Effector memory CD8-positive, alpha-beta T cell (primary cell): Measurements from ENCODE around the gene FAIM2.

Source experiments
- ATAC-seq: fragments of 150-1000 bp; cut with Tn5 transposase; replicated peaks from 2 replicates; pipeline ENCODE4 v1.10.0; 2021; ENCODE audit warnings: mild to moderate bottlenecking, moderate library complexity
- DNase-seq, 3 experiments: peaks; one replicate each; pipeline ENCODE4 v3.0.0; 2021
- H3K27ac Mint-ChIP-seq, 2 donors: one replicate each; pipeline ENCODE4 v1.8.0; 2022; ENCODE audit warnings: mild to moderate bottlenecking in 2 of 2, mixed read lengths in 2 of 2, moderate library complexity in 2 of 2
- H3K27me3 Mint-ChIP-seq, 2 donors: one replicate each; pipeline ENCODE4 v1.8.0; 2022; ENCODE audit warnings: mixed read lengths in 2 of 2
- H3K36me3 Mint-ChIP-seq: one replicate; pipeline ENCODE4 v1.8.0; 2022; ENCODE audit warnings: mild to moderate bottlenecking, moderate library complexity, mixed read lengths; ENCODE audit not compliant: insufficient read depth
- H3K4me1 Mint-ChIP-seq, 2 donors: one replicate each; pipeline ENCODE4 v1.8.0; 2022; ENCODE audit warnings: low read depth in 2 of 2, mixed read lengths in 2 of 2
- H3K4me3 Mint-ChIP-seq, 2 donors: one replicate each; pipeline ENCODE4 v1.8.0; 2022; ENCODE audit warnings: mild to moderate bottlenecking in 2 of 2, mixed read lengths in 2 of 2, moderate library complexity in 2 of 2
- H3K9me3 Mint-ChIP-seq, 2 donors: one replicate each; pipeline ENCODE4 v1.8.0; 2022; ENCODE audit warnings: mixed read lengths in 2 of 2
- total RNA-seq, 9 experiments: gene quantifications; one replicate each; lab custom pipeline; 2026; lab: John Stamatoyannopoulos, UW

Gene FAIM2
- total RNA-seq: 0 to 0.20 (median 0) reads per million in 9 experiments

DNA sequence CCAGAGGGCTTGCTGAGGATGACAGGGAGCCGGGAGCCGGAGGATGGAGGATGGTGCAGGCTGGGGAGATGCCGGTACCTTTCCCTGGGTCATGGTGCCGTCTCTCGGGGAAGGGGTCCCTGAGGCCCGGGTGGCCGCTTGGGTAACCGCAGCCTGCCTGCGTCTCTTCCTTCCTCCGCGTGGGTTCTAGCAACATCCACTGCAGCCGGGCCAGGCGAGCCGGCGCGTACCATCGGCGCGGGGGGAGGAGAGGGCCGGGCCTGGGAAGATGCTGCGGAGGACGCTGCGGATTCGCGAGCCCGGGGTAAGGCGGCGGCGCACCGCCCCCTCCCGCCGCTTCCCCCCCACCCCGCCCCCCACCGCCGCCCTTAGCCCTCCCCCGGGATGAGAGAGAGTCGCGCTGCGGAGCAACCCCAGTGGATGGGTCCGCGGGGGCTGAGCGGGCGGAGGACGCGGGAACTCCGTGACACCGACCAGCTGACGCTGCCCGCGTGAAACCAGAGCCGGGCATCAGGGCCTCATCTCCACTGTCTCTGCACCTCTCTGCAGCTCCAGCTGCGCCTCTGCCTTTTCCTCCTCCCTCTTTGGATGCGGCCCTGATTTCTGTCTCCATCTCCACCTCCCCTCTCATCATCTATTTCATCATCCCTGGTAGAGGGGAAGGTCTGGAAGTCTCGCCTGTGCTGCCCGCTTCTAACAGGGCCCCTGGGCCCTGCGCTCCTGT is at the start of gene FAIM2:
FAIM2 (minus strand) TSS at position 201 of the 724 bp plus-strand sequence; CDS start at position 93, 108 bp downstream.
- Mint-ChIP-seq H3K27me3 (peaks cover 0 to 56% of the 10 kb centered on the region in 2 donors), H3K4me1 (peaks cover 11 to 13% of the 10 kb centered on the region in 2 donors), H3K4me3 (peak within 1 kb of the TSS; percentile 83 to 85), H3K27ac (peak within 1 kb of the TSS; percentile 56 to 70), H3K9me3 (no peaks in the 10 kb centered on the region), H3K36me3 (no peaks in the 10 kb centered on the region)
- peak; percentile 20 to 37 (median 21) for DNase-seq
- ATAC-seq: peak; percentile 91

DNA sequence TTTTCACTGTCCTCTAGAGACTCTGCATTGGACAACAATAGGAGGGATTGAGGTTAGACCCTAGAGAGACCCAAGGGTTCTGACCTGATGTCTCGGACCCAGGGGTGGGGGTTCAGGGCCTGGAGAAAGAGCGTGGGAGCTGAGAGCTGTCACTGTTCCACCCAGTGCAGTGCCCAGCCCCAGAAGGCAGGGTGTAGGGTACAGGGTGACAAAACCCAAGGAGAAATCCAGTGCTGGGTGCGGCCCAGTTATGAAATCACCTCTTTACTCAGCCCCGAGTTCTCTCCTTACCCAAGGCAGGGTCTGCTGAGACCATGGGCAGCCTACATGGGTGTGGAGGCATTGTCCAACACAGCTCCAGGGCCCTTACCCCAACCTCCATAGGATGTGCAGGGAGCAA is 49.5 kb upstream of the FAIM2 start:
- H3K27me3 Mint-ChIP-seq: peaks cover 63 to 95% of the 10 kb centered on the region in 2 donors
- H3K27ac Mint-ChIP-seq: no peak overlapping the region
- ATAC-seq (no peak), DNase-seq (no peak)
- no peaks in the 10 kb centered on the region for H3K4me1 Mint-ChIP-seq
- H3K36me3 Mint-ChIP-seq: no peaks in the 10 kb centered on the region
- H3K9me3 Mint-ChIP-seq: no peaks in the 10 kb centered on the region
- no peak overlapping the region for H3K4me3 Mint-ChIP-seq

DNA sequence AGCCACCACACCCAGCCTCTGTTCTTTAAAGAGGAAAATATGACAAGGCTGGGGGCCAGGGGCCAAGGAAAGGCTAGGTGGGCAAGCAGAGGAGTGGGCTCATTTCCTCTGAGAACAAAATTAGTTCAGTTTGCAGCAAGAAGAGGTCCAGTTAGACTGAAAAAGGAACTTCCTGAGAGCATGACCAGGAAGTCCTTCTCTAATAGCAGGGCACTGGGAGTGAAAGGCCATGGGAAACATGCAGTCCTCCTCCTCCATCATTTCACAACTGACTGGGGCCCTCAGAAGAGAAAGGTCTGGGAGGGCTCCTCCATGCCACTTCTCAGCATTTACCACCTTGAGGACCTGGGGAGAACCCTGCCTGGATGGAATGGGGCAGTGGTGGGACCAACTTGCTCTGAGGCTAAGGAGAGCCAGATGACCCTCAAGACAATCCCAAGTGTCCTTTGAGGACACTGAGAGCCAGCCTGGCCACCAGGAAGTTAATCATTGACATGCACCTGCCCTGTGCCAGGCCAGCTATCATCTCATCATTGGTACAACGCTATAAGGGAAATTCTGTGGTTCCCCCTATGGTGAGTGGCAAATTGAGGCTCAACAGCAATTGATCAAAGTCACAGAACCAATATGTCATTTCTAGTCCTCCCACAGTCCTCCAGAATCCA is 48.8 kb upstream of the FAIM2 start:
- ATAC-seq (no peak), DNase-seq (no peak)
- Mint-ChIP-seq H3K4me3 (no peak overlapping the region), H3K27me3 (peaks cover 57 to 93% of the 10 kb centered on the region in 2 donors), H3K36me3 (no peaks in the 10 kb centered on the region), H3K27ac (no peak overlapping the region), H3K4me1 (no peaks in the 10 kb centered on the region), H3K9me3 (no peaks in the 10 kb centered on the region)

DNA sequence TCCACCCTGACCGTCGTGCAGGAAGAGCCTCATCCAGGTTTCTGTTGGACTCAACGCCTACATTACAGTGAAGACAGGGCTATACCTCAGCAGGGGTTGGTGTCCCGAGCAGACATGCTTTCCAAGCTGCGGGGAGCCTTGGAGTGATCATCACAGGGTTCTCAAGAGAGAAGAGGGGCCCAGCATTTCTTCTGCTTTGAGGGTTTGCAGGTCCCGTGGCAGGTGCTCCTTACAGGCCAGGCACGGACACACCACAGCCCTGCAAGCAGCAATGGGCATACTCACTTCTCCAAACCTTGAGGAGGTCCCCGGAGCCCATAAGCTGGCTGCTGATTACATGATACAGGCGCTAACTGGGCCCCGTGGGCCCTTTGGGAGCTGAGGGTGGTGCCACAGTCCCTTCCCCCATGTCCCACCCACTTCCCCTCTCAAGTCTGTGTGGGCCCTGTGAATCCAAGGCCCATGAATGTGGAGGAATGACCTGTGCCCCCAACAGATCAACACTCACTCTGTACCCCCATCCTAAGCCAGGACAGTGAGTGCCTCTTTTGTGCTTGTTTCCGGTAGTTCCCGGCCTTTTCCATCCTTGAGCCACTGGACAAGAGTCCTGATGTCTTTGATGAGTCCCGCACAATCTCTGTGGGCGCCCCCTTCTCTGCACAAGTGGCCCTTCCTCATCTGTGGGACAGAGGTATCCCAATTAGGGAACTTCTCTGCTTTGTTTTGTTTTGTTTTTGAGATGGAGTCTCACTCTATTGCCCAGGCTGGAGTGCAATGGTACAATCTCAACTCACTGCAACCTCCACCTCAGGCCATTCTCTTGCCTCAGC is 47.9 kb upstream of the FAIM2 start:
- H3K27ac Mint-ChIP-seq: no peak overlapping the region

DNA sequence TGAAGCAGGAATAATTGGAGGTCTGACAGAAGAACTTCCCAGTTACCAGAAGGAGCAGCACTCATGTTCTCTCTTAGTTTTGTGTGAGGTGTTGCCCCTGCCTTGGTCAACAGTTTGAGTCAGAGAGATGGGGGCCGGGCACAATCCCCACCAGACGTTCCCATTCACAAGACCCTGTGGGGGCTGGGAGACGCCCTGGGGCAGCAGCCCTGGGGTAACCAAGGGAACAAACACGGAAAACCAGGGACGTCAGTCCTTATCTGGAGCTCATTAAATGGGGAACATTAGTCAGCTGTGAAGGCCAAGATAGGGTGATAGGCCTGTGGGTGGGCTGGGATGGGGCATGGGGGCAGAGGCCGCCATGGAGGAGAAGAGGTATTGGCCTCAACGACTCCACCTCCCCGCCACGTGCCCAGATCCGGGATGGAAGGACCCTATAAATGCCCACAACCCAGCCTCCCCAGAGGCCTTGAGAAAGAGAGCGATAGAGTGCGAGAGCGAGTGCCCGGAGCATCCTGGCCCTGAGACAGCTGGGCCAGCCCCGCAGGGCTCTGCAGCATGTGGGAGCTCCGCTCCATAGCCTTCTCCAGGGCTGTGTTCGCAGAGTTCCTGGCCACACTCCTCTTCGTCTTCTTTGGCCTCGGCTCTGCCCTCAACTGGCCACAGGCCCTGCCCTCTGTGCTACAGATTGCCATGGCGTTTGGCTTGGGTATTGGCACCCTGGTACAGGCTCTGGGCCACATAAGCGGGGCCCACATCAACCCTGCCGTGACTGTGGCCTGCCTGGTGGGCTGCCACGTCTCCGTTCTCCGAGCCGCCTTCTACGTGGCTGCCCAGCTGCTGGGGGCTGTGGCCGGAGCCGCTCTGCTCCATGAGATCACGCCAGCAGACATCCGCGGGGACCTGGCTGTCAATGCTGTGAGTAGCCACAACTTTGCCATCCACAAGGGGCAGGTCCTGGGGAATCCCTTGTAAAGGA is 46.9 kb upstream of the FAIM2 start, which contains the start of gene AQP2:
AQP2 (plus strand) TSS at position 465 of the 979 bp plus-strand sequence; CDS start at position 559, 94 bp downstream.
- ATAC-seq (no peak), DNase-seq (no peak)
- H3K4me1 Mint-ChIP-seq: peaks cover 4 to 6% of the 10 kb centered on the region in 2 donors
- no peak within 1 kb of the TSS for H3K4me3 Mint-ChIP-seq
- no peak within 1 kb of the TSS for H3K27ac Mint-ChIP-seq
- no peaks in the 10 kb centered on the region for H3K9me3 Mint-ChIP-seq
- H3K36me3 Mint-ChIP-seq: peaks cover 4% of the 10 kb centered on the region
- H3K27me3 Mint-ChIP-seq: peaks cover 39 to 74% of the 10 kb centered on the region in 2 donors

More for the DNA sequence above, 47.9 kb upstream of the FAIM2 start:
- H3K4me1 Mint-ChIP-seq: no peaks in the 10 kb centered on the region
- no peak overlapping the region for H3K4me3 Mint-ChIP-seq
- peaks cover 48 to 84% of the 10 kb centered on the region in 2 donors for H3K27me3 Mint-ChIP-seq
- no peaks in the 10 kb centered on the region for H3K36me3 Mint-ChIP-seq
- no peak for DNase-seq
- no peaks in the 10 kb centered on the region for H3K9me3 Mint-ChIP-seq
- no peak for ATAC-seq

DNA sequence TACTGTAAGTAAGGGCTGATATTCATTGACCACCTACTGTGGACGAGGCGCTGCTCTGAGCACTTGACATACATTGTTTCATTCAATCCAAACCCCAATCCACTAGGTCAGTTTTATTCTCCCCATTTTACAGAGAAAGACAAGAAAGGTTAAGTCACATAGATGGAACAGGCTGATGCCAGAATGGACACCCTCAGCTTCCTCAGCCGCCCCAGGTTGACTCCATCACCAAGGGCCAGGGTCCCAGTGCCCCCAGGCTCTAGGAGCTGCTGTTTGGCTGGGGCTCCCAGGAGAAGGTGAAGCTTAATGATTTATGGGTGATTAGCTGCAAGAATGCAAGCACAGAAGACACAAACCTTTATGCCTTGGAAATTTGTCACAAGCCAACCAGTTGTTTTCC is 46.2 kb upstream of the FAIM2 start:
- ATAC-seq (no peak), DNase-seq (no peak)
- H3K36me3 Mint-ChIP-seq: peaks cover 5% of the 10 kb centered on the region
- H3K9me3 Mint-ChIP-seq: no peaks in the 10 kb centered on the region
- no peak overlapping the region for H3K4me3 Mint-ChIP-seq
- H3K4me1 Mint-ChIP-seq: peaks cover 8 to 10% of the 10 kb centered on the region in 2 donors
- H3K27ac Mint-ChIP-seq: no peak overlapping the region
- peaks cover 36 to 70% of the 10 kb centered on the region in 2 donors for H3K27me3 Mint-ChIP-seq

DNA sequence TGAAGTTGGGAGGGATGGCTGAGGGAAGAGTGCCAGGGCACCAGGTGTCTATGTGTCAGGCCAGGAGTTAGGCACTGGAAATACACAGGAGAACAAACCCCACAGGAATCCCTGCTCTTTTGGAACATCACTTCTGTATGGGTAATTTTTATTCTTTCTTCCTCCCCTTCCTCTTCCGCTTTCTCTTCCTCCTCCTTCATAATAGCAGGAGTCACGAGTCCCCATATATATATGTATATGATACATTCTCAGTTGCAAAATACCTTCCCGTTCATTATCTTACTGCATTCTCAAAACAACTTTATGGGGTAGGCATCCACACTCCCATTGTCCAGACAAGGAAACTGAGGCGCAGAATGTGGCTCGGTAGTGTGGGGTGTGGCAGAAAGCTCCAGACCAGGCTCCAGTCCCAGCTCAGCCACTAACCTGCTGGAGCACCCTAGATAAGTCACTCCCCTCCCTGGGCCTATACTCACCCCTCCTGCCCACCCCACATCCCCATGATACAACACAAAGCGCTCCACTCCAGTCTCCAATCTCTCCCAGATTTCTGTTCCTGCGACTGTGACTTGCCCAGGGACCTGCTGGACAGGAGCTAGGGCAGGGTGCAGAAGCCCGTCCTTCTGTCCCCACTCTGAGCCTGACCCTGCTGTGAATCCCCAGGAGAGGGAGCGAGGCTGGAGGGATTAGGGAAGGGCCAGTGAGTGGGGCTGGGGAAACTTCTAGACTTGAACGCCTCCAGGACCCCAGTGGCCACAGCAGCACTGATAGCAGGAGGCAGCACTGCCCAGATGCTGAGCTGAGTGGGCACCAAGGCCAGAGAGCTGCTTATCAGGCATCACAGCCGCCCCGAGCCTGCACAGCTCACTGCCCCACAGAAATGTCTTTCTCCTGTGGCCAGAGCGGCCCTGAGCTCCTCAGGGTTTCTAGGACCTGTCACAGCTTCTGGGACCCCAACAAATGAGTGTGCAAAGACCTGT is 45.5 kb upstream of the FAIM2 start:
- Mint-ChIP-seq H3K4me3 (no peak overlapping the region), H3K27ac (no peak overlapping the region), H3K4me1 (peaks cover 8 to 10% of the 10 kb centered on the region in 2 donors), H3K9me3 (no peaks in the 10 kb centered on the region), H3K36me3 (peaks cover 5% of the 10 kb centered on the region), H3K27me3 (peaks cover 29 to 62% of the 10 kb centered on the region in 2 donors)
- DNase-seq (no peak), ATAC-seq (no peak)

DNA sequence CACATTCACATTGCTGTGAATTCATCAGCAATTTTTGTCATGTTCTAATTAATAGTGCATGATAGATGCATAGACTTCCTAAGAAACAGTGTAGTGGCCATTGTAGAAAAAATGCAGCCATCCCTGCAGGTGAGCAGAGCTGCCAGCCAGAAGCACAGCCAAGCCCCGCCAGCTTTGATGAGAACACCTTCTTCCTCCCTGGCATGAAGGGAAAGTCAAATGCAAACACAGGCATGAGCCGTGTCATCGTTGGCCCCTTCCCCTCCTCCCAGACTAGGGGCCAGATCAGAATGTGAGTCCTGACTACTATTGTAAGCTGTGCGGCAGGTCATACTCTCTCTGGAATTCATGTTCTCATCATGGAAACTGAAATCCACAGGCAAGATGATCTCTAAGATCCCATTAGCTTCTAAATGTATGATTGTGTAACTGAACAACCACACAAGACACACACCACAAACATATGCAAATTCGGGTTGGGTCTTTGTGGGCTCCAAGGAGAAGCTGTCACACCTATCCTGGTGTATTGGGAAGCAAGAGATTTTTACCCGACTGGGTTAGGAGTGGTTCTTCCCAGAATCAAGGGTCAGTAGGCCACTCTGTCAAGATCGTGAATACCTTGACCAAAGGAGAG is 44.0 kb upstream of the FAIM2 start:
- Mint-ChIP-seq H3K4me1 (peaks cover 11 to 14% of the 10 kb centered on the region in 2 donors), H3K9me3 (no peaks in the 10 kb centered on the region), H3K27ac (peak overlapping the region in 1 of 2 donors; percentile 35), H3K27me3 (peaks cover 22 to 48% of the 10 kb centered on the region in 2 donors), H3K36me3 (peaks cover 5% of the 10 kb centered on the region), H3K4me3 (no peak overlapping the region)
- no peak for ATAC-seq
- no peak for DNase-seq

DNA sequence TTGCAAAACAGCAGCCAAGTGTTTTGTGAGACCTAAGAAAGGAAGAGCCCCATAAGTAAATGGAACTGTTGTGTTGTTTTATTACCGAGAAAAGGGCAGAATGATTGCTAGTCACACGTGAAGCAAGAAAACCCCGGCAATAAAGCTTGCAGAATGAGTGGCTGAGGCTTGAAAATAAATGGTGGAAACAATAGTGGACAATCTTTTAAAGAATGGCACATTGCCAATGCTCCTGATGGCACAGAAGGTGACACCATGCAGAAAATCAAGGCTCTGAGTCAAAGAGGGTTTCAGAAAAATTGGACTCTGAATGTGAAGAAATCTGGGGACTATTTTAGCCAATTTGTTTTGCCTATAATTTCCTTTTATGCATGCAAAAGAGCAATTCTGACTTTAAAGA is 42.8 kb upstream of the FAIM2 start:
- no peaks in the 10 kb centered on the region for H3K9me3 Mint-ChIP-seq
- no peak overlapping the region for H3K4me3 Mint-ChIP-seq
- ATAC-seq (no peak), DNase-seq (no peak)
- H3K27ac Mint-ChIP-seq: no peak overlapping the region
- peaks cover 5% of the 10 kb centered on the region for H3K36me3 Mint-ChIP-seq
- peaks cover 11 to 17% of the 10 kb centered on the region in 2 donors for H3K4me1 Mint-ChIP-seq
- H3K27me3 Mint-ChIP-seq: peaks cover 22 to 38% of the 10 kb centered on the region in 2 donors

DNA sequence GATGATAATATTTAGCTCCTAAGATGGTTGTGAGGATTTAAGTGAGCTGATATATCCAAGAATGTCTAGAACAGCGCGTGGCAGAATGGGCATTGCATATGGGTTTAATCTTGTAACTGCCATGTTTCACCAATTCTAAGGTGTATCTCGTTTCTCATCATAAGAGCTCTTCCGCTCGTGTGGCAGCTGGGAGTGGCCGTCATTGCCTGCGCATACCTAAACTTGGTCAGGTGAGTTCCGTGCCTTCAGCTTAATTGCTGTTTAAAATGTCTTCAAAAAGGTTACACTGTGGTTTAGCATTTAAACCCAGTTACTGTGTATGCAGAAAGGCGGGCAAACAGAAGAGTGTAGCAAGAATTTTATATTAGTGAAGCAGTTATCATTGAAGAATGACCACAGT is 42.4 kb upstream of the FAIM2 start:
- Mint-ChIP-seq H3K27ac (peak overlapping the region in 1 of 2 donors; percentile 81), H3K4me3 (peak overlapping the region; percentile 72 to 75), H3K36me3 (peaks cover 5% of the 10 kb centered on the region), H3K27me3 (peaks cover 19 to 34% of the 10 kb centered on the region in 2 donors), H3K9me3 (no peaks in the 10 kb centered on the region), H3K4me1 (peaks cover 11 to 17% of the 10 kb centered on the region in 2 donors)
- ATAC-seq: no peak
- no peak for DNase-seq

DNA sequence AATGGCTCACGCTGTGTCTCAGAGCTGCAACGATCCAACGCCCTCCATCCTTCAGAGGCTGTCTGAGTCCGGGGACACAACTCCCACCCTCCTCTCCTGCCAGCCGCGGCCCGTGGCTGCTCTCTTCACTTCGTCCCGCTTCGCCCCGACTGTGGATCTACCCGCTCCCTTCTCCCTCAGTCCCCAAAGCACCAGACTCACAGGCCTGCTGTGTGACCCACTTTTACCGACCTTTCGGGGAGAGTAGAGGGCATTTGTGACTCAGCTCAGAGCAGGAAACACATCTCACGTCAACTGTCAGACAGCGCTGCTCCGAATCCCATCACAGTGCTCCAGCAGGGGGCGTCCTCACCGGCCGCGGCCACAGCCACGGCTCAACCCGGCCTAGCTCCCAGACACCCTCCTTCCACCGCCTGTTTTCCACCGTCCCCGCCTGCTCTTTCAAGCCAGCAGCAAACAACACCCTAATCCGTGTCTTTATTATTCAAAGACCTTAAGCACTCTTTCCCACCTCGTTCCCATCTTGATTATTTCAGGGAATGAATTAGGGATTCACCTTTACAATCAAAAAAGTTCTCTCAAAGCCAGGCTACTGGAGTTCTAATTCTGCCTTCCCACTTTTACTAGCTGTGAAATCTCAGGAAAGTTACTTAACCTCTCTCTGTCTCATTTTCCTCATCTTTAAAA is 41.8 kb upstream of the FAIM2 start:
- H3K27ac Mint-ChIP-seq: peak overlapping the region; percentile 75 to 81
- no peaks in the 10 kb centered on the region for H3K9me3 Mint-ChIP-seq
- H3K4me1 Mint-ChIP-seq: peaks cover 11 to 17% of the 10 kb centered on the region in 2 donors
- DNase-seq (peak; percentile 70 to 78 (median 71)), ATAC-seq (peak; percentile 98)
- peaks cover 16 to 28% of the 10 kb centered on the region in 2 donors for H3K27me3 Mint-ChIP-seq
- H3K4me3 Mint-ChIP-seq: peak overlapping the region; percentile 72 to 75
- peaks cover 5% of the 10 kb centered on the region for H3K36me3 Mint-ChIP-seq
